ENCODE data around the gene PLLP. TPM values are rescaled to one million over a fixed set of nuclear protein-coding genes. Genes with fewer than 3 reads are reported as not detected.

The PLLP gene
- total RNA-seq, 2 donors from 2014 or later = 0.48 TPM; not detected in 1

DNA sequence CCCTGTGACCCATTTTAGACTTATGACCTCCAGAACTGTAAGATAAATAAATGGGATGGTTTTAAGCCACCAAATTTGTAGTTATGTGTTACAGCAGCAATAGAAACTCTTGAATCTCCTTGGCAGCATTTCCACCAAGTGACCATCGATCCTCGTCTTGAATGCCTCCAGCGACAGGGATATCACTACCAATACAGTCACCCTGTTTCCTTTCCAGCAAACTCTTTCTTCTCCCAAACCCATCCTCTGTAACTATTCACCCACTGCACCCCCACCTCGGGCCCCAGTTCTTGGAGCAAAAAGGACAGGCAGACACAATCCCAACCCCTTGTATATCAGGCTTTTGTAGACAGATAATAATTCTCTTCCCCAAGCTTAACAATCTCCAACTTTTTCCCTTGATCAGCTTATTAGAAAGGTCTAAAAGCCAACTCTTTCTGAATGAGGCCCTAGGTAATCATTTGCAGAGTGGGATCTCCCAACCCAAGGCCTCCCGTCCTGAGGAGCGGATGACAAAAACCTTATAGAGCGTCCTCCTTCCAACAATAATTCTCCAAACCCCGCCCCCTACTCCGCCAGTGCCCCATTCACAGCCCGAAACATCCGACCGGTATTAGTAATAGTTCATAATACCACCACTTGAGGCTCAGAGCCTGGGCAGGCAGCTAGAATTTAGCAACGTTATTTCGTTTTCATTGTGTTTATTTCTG, 14.7 kb upstream of the PLLP start:
- ATAC-seq (replicated peaks in 1 of 2) = no peak
- no peaks in the 10 kb centered on the region for H3K27me3 Mint-ChIP-seq (ENCODE audit: low read depth)
- peaks cover 8% of the 10 kb centered on the region for H3K4me1 Mint-ChIP-seq (ENCODE audit: low read depth)
- no peaks in the 10 kb centered on the region for H3K36me3 Mint-ChIP-seq (ENCODE audit: insufficient read depth in 2 of 2)
- H3K27ac Mint-ChIP-seq = no peak overlapping the region
- H3K4me3 Mint-ChIP-seq = peak overlapping the region in 1 of 2 donors; percentile 12
- DNase-seq = peak in 1 of 2 donors; percentile 21
- H3K9me3 Mint-ChIP-seq = no peaks in the 10 kb centered on the region

- Mint-ChIP-seq H3K36me3 (ENCODE audit: insufficient read depth in 2 of 2) (no peaks in the 10 kb centered on the region), H3K4me1 (ENCODE audit: low read depth) (peaks cover 4% of the 10 kb centered on the region), H3K4me3 (peak overlapping the region; percentile 23 to 70), H3K27me3 (ENCODE audit: low read depth) (no peaks in the 10 kb centered on the region), H3K27ac (no peak overlapping the region), H3K9me3 (no peaks in the 10 kb centered on the region)
- DNase-seq (peak in 1 of 2 donors; percentile 32), ATAC-seq (replicated peaks in 1 of 2) (no peak)
These were observed 13.4 kb upstream of the PLLP start for GRCh38 chr16:57297856-57298255.

DNA sequence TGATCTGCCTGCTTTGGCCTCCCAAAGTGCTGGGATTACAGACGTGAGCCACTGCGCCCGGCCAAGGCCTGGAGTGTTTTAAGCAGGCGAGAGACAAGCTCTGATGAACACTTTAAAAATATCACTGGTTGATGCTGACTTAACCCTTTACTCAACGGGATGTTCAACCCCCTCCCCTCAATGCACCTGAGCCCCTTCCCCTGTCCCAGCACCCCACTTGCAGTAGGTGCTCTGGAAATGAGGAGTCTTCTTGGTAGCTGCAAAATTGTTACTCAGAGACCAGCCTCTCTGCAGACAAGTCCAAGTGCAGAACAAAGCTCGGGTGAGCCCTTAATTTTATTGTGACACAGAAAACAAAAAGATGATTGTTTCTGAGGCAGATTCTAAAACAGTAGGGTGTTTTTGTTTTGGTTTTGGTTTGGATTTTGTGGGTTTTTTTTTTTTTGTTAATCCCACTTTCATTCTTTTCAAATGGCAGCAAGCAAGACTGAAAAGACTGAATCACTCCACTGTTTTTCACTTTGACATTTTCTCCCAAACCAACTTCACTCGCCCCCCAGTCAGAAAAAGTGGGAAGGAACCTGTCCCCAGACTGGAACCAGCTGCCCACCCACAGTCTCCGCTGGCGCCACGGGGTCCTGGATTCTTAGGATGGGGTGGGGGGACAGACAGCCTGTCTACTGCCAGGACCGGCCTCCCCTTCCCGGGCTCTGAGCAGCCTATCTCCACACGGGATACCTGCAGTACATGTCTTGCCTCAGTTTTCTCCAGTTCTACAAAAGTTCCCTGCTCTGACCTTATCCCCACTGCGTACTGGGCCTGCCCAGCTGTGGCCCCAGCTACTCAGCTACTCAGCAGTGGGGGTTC, 5.2 kb upstream of the PLLP start:
- ATAC-seq (replicated peaks in 1 of 2) = peak; percentile 37 to 59
- H3K27ac Mint-ChIP-seq = no peak overlapping the region
- peak overlapping the region; percentile 36 to 55 for H3K4me3 Mint-ChIP-seq

GRCh38 chr16:57285379-57285778, 907 bp upstream of the PLLP start:
- DNase-seq (no peak), ATAC-seq (replicated peaks in 1 of 2) (no peak)
- peak overlapping the region; percentile 85 to 88 for H3K4me3 Mint-ChIP-seq
- H3K36me3 Mint-ChIP-seq (ENCODE audit: insufficient read depth in 2 of 2) = no peaks in the 10 kb centered on the region
- peaks cover 21% of the 10 kb centered on the region for H3K27me3 Mint-ChIP-seq (ENCODE audit: low read depth)
- no peak overlapping the region for H3K27ac Mint-ChIP-seq
- H3K4me1 Mint-ChIP-seq (ENCODE audit: low read depth) = peaks cover 35% of the 10 kb centered on the region
- no peaks in the 10 kb centered on the region for H3K9me3 Mint-ChIP-seq

More for the DNA sequence above, 5.2 kb upstream of the PLLP start:
- Mint-ChIP-seq H3K27me3 (ENCODE audit: low read depth) (no peaks in the 10 kb centered on the region), H3K36me3 (ENCODE audit: insufficient read depth in 2 of 2) (no peaks in the 10 kb centered on the region), H3K9me3 (no peaks in the 10 kb centered on the region), H3K4me1 (ENCODE audit: low read depth) (peaks cover 25% of the 10 kb centered on the region)
- no peak for DNase-seq

GRCh38 chr16:57284952-57285363, 486 bp upstream of the PLLP start:
- Mint-ChIP-seq H3K36me3 (ENCODE audit: insufficient read depth in 2 of 2) (no peaks in the 10 kb centered on the region), H3K4me3 (peak overlapping the region; percentile 85 to 88), H3K9me3 (no peaks in the 10 kb centered on the region), H3K27ac (no peak overlapping the region), H3K27me3 (ENCODE audit: low read depth) (peaks cover 24% of the 10 kb centered on the region), H3K4me1 (ENCODE audit: low read depth) (peaks cover 33% of the 10 kb centered on the region)
- DNase-seq (no peak), ATAC-seq (replicated peaks in 1 of 2) (no peak)

DNA sequence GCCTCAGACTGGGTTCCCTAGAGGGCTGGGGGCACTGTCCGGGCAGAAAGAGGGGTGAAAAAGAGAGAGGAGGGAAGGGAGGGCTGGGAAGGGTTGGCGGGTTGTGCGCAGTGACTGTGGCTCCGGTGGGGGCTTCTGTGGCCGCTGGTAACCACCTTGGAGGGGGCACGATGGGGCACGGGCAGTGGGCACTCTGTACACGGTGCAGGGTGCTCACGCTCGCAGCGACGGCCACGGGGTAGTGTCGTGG, 588 bp downstream of the PLLP start:
- DNase-seq (no peak), ATAC-seq (replicated peaks in 1 of 2) (no peak)

GRCh38 chr16:57283214-57283958, 1.1 kb downstream of the PLLP start:
- H3K27me3 Mint-ChIP-seq (ENCODE audit: low read depth) = peaks cover 24% of the 10 kb centered on the region
- peak overlapping the region; percentile 78 to 85 for H3K4me3 Mint-ChIP-seq
- H3K36me3 Mint-ChIP-seq (ENCODE audit: insufficient read depth in 2 of 2) = no peaks in the 10 kb centered on the region
- peak overlapping the region; percentile 50 for H3K27ac Mint-ChIP-seq
- no peak for DNase-seq
- no peaks in the 10 kb centered on the region for H3K9me3 Mint-ChIP-seq
- ATAC-seq (replicated peaks in 1 of 2) = no peak
- H3K4me1 Mint-ChIP-seq (ENCODE audit: low read depth) = peaks cover 21% of the 10 kb centered on the region

More for the DNA sequence above, 588 bp downstream of the PLLP start:
- Mint-ChIP-seq H3K4me3 (peak overlapping the region; percentile 78 to 85), H3K27me3 (ENCODE audit: low read depth) (peaks cover 24% of the 10 kb centered on the region), H3K27ac (peak overlapping the region; percentile 50), H3K9me3 (no peaks in the 10 kb centered on the region), H3K36me3 (ENCODE audit: insufficient read depth in 2 of 2) (no peaks in the 10 kb centered on the region), H3K4me1 (ENCODE audit: low read depth) (peaks cover 22% of the 10 kb centered on the region)

GRCh38 chr16:57282510-57283213, 1.8 kb downstream of the PLLP start:
- DNase-seq (no peak), ATAC-seq (replicated peaks in 1 of 2) (no peak)
- Mint-ChIP-seq H3K36me3 (ENCODE audit: insufficient read depth in 2 of 2) (no peaks in the 10 kb centered on the region), H3K27me3 (ENCODE audit: low read depth) (peaks cover 24% of the 10 kb centered on the region), H3K4me3 (no peak overlapping the region), H3K4me1 (ENCODE audit: low read depth) (peaks cover 28% of the 10 kb centered on the region), H3K27ac (no peak overlapping the region), H3K9me3 (no peaks in the 10 kb centered on the region)

GRCh38 chr16:57281791-57282190, 2.7 kb downstream of the PLLP start:
- DNase-seq (no peak), ATAC-seq (replicated peaks in 1 of 2) (no peak)
- Mint-ChIP-seq H3K4me3 (no peak overlapping the region), H3K27ac (no peak overlapping the region), H3K27me3 (ENCODE audit: low read depth) (peaks cover 24% of the 10 kb centered on the region), H3K36me3 (ENCODE audit: insufficient read depth in 2 of 2) (no peaks in the 10 kb centered on the region), H3K4me1 (ENCODE audit: low read depth) (peaks cover 37% of the 10 kb centered on the region), H3K9me3 (no peaks in the 10 kb centered on the region)

- Mint-ChIP-seq H3K9me3 (no peaks in the 10 kb centered on the region), H3K27me3 (ENCODE audit: low read depth) (peaks cover 24% of the 10 kb centered on the region), H3K4me3 (no peak overlapping the region), H3K4me1 (ENCODE audit: low read depth) (peaks cover 38% of the 10 kb centered on the region), H3K36me3 (ENCODE audit: insufficient read depth in 2 of 2) (no peaks in the 10 kb centered on the region), H3K27ac (no peak overlapping the region)
- no peak for ATAC-seq (replicated peaks in 1 of 2)
- no peak for DNase-seq
These were observed 4.5 kb downstream of the PLLP start for GRCh38 chr16:57279780-57280638.

DNA sequence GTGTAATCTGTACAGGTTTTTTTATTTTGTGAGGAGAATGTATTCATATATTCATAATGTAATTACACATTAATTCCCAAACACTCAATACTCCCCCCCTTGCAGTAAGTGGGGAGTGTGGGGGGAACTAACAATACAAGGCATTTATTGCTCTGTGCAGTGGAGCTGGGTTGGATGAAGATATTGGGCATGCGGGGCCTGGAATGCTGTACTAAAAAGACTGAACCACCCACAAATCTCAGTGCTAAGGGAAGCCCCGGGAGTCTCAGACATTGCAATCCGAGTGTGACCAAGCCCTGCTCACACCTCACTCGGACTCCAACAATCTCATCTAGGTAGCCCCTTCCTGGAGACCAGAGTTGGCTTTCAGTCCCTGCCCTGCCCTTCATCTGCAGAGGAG, 6.0 kb downstream of the PLLP start:
- peaks cover 19% of the 10 kb centered on the region for H3K27me3 Mint-ChIP-seq (ENCODE audit: low read depth)
- H3K27ac Mint-ChIP-seq = no peak overlapping the region
- DNase-seq (no peak), ATAC-seq (replicated peaks in 1 of 2) (no peak)
- H3K4me3 Mint-ChIP-seq = no peak overlapping the region
- peaks cover 29% of the 10 kb centered on the region for H3K4me1 Mint-ChIP-seq (ENCODE audit: low read depth)
- no peaks in the 10 kb centered on the region for H3K9me3 Mint-ChIP-seq
- no peaks in the 10 kb centered on the region for H3K36me3 Mint-ChIP-seq (ENCODE audit: insufficient read depth in 2 of 2)

- Mint-ChIP-seq H3K36me3 (ENCODE audit: insufficient read depth in 2 of 2) (no peaks in the 10 kb centered on the region), H3K27ac (peak overlapping the region; percentile 92), H3K27me3 (ENCODE audit: low read depth) (peaks cover 10% of the 10 kb centered on the region), H3K4me3 (peak overlapping the region; percentile 61 to 81), H3K9me3 (no peaks in the 10 kb centered on the region), H3K4me1 (ENCODE audit: low read depth) (peaks cover 29% of the 10 kb centered on the region)
- ATAC-seq (replicated peaks in 1 of 2) = peak; percentile 98
- DNase-seq = peak; percentile 69 to 77
These were observed 6.9 kb downstream of the PLLP start for GRCh38 chr16:57277586-57277985.

Measured in activated T-cell treated with anti-CD3 and anti-CD28 coated beads, Interleukin-2, amount 50 U/mL, for 72 hours (primary cell).